Keratinocyte (primary cell): ENCODE data around the gene TENM3.

Experiments
- EZH2 ChIP-seq: IDR thresholded peaks from one replicate; pipeline ENCODE4 v1.6.1; 2012; ENCODE audit warnings: inconsistent platforms, mild to moderate bottlenecking, low read length, moderate library complexity
- TF ChIP-seq, protein P1 (sequence below), 3 experiments: IDR thresholded peaks in 1 of 3; conservative IDR thresholded peaks in 1 of 3; optimal IDR thresholded peaks in 1 of 3; 2 replicates in 2 of 3; 3 replicates in 1 of 3; pipeline versions ENCODE3 to v1.5.1; 2011; ENCODE audit warnings: low read length in 3 of 3, mild to moderate bottlenecking in 3 of 3, moderate library complexity in 2 of 3, control low read depth in 1 of 3, inconsistent platforms in 1 of 3; ENCODE audit not compliant: insufficient read depth in 2 of 3; ENCODE audit errors: extremely low read depth in 1 of 3

DNA sequence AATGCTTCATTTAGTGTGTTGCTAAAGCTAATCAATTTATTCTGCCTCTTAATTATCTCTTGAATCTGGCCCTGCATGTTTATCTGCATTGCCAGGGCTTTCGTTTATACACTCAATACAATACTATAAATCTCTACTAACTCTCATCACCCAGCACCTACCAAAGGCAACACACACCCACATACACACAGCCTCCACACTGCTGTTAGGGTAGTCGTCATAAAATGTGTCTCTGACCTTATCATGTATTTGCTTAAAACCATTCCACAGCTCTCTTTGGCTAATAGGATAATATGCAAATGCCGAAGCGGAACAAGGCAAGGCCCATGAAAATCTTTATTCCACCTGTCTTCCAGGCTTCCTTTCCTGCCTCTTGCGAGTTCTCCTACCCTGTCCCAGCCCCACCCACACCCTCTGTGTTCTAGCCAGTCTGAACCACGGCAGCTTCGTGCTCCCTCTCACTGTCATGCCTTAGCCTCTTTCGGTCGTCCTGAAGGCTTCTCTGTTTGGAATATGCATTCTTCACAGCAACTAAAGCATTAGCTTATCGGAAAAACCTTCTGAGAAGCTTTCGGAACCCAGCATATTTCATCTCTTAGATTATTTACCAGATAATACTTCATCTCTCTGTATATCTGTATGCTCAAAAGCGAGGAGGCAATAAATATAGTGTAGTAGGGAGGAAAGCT is 333.5 kb downstream of the TENM3 start:
- no peak for TF ChIP-seq EZH2
- TF ChIP-seq, protein P1, sequence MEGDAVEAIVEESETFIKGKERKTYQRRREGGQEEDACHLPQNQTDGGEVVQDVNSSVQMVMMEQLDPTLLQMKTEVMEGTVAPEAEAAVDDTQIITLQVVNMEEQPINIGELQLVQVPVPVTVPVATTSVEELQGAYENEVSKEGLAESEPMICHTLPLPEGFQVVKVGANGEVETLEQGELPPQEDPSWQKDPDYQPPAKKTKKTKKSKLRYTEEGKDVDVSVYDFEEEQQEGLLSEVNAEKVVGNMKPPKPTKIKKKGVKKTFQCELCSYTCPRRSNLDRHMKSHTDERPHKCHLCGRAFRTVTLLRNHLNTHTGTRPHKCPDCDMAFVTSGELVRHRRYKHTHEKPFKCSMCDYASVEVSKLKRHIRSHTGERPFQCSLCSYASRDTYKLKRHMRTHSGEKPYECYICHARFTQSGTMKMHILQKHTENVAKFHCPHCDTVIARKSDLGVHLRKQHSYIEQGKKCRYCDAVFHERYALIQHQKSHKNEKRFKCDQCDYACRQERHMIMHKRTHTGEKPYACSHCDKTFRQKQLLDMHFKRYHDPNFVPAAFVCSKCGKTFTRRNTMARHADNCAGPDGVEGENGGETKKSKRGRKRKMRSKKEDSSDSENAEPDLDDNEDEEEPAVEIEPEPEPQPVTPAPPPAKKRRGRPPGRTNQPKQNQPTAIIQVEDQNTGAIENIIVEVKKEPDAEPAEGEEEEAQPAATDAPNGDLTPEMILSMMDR (optimal IDR thresholded peaks at IDR 0.05 in 1 of 3, IDR thresholded peaks at IDR 0.05 in 1 of 3, conservative IDR thresholded peaks at IDR 0.05 in 1 of 3; ENCODE audit: extremely low read depth in 1 of 3, insufficient read depth in 2 of 3, low read length in 3 of 3) = no peak
